Measurements from ENCODE around the gene NMNAT3.

DNA sequence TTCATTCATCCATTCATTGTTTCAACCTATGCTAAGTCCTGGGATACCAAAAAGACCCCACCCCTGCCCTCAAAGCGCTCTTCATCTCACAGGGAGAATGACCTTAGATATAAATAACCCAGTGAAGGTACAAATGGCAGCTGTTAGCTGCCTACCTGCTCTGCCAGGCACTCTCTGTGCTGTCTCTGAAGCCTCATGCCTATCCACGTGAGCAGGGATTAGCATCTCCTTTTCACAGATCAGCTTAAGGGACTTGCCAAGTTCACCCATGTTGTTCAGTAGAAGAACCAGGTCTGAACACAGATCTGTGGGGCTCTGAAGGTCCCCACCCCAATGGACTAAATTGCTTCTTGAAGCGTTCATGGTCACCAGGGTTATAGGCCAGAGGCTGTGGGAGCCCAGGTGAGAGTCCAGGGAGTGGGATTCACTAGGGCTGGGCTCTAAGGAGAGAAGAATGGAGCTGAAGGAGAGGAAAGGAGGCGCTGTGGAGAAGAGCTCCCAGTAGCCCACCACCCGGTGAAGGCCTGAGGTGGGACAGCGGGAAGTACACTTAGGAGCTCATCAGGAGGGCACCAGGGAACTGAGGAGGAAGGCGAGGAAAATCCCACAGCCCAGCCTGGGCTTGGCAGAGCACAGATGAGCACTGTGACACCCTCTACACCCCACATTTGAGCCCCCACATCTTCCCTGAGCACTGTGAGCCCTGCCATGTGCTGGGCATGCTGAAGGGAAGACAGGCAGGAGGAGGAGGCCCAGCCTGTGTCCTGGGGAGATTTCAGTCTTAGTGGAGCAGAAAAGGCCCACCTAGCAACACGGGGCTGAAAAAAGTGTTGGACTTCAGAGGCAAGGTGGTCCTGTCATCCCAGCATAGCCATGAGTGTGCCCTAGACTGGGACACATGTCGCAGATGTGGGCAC lies 158.6 kb downstream of the NMNAT3 start:
- TF ChIP-seq YY1 (IDR thresholded peaks at IDR 0.05; ENCODE audit: insufficient read depth, insufficient read length) (no peak), SUZ12 (IDR thresholded peaks at IDR 0.05; ENCODE audit: extremely low read depth, insufficient read depth, insufficient read length) (no peak), ZNF274 (IDR thresholded peaks at IDR 0.05; ENCODE audit: low read depth, low read length) (no peak)
